Spinal cord (tissue), 10 donors: ENCODE data around the gene ZNF629. TPM values are rescaled to one million over a fixed set of nuclear protein-coding genes. Genes with fewer than 3 reads are reported as not detected.

Experiments
- DNase-seq, 6 donors: peaks; one replicate each; pipeline versions ENCODE4 v3.0.0 to v3.0.0-alpha.2; 2013 to 2015; ENCODE audit warnings: low spot score in 6 of 6, low read depth in 4 of 6
- H3K27ac ChIP-seq: one replicate; pipeline ENCODE4 v1.5.1; 2013; ENCODE audit warnings: low read depth, low read length, control low read depth
- H3K27me3 ChIP-seq: one replicate; pipeline ENCODE4 v1.6.1; 2013; ENCODE audit warnings: low read length; ENCODE audit not compliant: control insufficient read depth, insufficient read depth
- H3K36me3 ChIP-seq: one replicate; pipeline ENCODE4 v1.6.1; 2013; ENCODE audit warnings: low read length; ENCODE audit not compliant: control insufficient read depth, insufficient read depth
- H3K4me1 ChIP-seq: one replicate; pipeline ENCODE4 v1.6.1; 2013; ENCODE audit warnings: low read length; ENCODE audit not compliant: control insufficient read depth, insufficient read depth
- H3K4me3 ChIP-seq: one replicate; pipeline ENCODE4 v1.5.1; 2013; ENCODE audit warnings: low read depth, low read length, control low read depth
- H3K9me3 ChIP-seq: one replicate; pipeline ENCODE4 v1.6.1; 2013; ENCODE audit warnings: low read length; ENCODE audit not compliant: control insufficient read depth, insufficient read depth
- WGBS: methylation state at CpG from one replicate; pipeline ENCODE4 v1.1.5; 2013; ENCODE audit warnings: missing lambda C conversion rate; ENCODE audit not compliant: insufficient coverage; 5-methylcytosine and 5-hydroxymethylcytosine counted together
- polyA plus RNA-seq, 2 donors: library from polyadenylated mRNA; unstranded; fragments of 120-200 nt; gene quantifications; one replicate each; pipeline ENCODE4 v1.2.1, GENCODE V29; 2013; ENCODE audit not compliant: insufficient read length in 2 of 2
- total RNA-seq, 2 donors: library from RNA; depleted of rRNA in 1 of 2; stranded (reverse); fragments of 120-200 nt in 1 of 2; fragments of >200 nt in 1 of 2; gene quantifications; one replicate each; pipeline versions ENCODE4 v1.2.3 to v1.2.4, GENCODE V29; 2013 to 2014
- donor health status: healthy.

ZNF629 gene
- total and polyA plus RNA-seq, 4 donors, result 7.8 to 27.4 (median 25.4) TPM

DNA sequence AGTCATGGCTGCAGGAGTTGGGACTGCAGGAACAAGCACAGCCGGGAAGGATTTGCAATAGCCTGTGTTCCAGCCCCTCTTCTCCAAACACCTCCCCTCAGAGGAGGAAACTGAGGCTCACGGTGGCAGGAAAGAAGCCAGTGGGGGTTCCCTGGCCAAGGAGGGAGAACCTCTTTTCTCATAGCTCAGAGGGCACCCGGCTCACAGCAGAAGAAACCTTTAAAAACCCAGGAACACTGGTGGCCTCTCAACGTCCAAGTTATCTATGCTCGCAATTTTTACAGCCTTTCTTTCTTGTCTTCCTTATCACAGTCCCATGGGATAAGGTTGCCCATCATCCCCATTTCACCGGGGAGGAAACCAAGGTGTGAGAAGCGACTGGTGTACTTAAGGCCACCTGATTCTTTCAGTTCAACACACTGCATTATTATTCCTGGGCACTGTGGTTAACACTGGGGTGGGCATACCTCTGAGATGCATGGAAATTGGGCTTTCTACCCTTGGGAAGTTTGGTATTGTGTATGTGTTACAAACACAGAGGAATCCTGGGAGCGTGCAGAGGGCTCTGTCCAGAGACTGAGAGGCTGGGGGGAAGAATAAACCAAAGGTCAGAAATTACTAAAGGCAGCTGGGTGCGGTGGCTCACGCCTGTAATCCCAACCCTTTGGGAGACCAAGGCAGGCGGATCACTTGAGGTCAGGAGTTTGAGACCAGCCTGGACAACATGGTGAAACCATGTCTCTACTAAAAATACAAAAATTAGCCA lies 791 bp upstream of the ZNF629 start:
- no peaks in the 10 kb centered on the region for H3K27me3 ChIP-seq
- peaks cover 25% of the 10 kb centered on the region for H3K36me3 ChIP-seq
- peak in 1 of 6 donors; percentile 6 for DNase-seq
- H3K4me1 ChIP-seq, result peaks cover 28% of the 10 kb centered on the region
- H3K27ac ChIP-seq, result peak overlapping the region; percentile 93
- no peaks in the 10 kb centered on the region for H3K9me3 ChIP-seq
- 53% methylated on average over 5 of the region's 11 CpGs for WGBS
- peak overlapping the region; percentile 97 for H3K4me3 ChIP-seq

DNA sequence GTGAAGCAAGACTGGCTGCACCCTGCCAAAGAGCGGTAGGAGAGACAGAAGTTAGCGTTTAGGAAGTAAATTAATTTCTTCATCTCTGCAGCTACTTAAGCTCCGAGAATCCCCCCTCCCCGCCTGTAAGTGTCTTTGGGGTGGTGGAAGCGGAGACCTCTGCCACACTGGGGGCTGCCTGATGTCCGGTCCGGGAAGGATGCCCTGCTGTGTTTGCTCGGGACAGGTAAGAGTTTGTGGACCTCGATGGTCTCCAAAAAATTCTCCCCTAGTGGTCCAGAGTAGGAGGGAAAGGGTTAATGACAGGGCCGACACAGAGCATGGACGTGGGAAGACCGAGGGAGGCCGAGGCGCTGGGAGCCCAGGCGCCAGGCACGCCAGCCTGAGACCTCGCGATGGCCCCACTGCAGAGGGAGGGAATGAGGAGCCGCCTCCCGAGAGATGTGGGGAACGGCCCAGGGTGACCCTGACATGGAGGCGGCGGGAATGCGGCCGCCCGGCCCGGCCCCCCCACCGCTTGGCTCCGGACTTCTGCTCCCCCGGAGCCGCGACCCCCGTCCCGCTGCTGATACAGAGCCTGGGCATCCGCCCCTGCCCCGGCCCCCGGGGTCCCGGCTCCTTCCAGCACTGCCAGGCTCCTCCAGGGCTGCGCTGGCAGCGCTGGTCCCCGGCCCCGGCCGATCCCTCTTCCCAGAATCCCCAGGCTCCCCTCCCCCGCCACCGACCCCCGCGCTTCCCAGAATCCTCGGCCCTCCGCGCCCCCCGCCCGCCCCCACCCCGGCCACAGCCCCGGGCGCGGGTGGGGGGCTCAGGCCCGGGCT lies 680 bp downstream of the ZNF629 start:
- Histone ChIP-seq H3K9me3 (no peaks in the 10 kb centered on the region), H3K27ac (peak overlapping the region; percentile 93), H3K27me3 (no peaks in the 10 kb centered on the region), H3K36me3 (peaks cover 40% of the 10 kb centered on the region), H3K4me1 (peaks cover 28% of the 10 kb centered on the region), H3K4me3 (peak overlapping the region; percentile 97)
- WGBS, result 0% methylated on average over 37 of the region's 57 CpGs
- peak in 3 of 6 donors; percentile 17 to 78 (median 61) for DNase-seq

DNA sequence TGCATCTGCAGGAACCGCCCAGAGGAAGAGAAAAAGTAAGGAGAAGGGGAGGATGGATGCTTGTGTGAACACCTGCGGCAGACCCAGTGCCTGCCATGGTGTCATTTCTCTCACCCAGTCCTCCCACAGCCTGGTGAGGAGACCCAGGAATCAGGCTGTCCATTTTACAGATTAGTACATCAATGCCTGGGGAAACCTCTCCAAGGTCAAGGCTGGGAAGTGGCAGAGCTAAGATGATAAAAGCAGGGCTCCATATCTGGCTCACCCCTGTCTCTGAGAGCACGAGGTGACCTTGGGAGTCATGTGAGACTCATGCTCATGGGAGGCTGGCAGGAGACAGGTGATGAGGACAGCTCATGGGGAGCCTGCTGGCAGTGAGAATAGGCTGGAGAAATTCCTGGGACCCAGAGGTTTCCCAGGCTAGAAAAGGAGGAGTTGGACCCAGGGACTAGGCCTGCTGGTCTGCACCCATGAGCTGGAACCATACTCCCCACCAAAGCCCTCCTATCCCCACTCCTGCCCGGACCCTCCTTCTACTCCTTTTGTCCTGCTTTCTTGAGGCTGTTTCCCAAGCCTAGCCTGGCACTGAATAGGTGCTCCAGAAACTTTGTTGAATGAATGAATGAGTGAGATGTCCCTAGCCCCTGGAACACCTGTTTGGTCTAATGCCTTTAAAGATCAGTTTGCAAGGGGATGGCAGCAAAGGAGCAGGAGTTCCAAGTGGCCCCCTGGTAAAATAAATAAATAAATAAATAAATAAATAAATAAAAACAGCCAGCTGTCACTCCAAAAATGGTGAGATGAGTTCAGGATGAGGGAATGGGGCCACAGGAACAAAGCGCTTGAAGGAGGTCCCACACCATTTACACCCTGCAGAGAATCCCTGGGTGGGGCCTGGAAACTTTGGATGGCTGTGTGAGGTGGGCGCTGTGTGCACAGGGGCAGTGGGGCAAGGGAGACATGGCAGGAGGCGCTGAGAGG lies 1.6 kb downstream of the ZNF629 start:
- Histone ChIP-seq H3K4me3 (peak overlapping the region; percentile 97), H3K27me3 (no peaks in the 10 kb centered on the region), H3K4me1 (peaks cover 28% of the 10 kb centered on the region), H3K9me3 (no peaks in the 10 kb centered on the region), H3K27ac (peak overlapping the region; percentile 76), H3K36me3 (peaks cover 43% of the 10 kb centered on the region)
- DNase-seq, result no peak
- WGBS, result 94% methylated on average over 4 of the region's 7 CpGs

DNA sequence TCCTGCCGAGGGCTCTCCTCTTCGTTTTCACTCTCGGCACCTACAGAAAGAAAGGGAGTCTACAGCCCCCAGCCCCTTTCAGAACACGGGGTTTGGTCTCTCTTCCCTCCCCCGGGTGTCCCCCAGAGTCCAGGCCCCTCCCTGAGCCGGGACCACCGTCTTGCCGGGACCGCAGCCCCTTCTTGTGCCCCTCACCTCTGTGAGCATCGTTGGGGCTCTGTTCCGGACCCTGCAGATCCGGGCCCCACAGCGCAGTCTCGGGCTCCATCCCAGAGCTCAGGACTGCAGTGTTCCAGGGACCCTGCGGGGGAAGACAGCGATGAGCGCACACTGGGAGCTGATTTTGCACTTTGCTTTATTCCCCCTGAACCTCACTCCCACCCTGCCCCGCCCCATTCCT lies 2.8 kb downstream of the ZNF629 start:
- Histone ChIP-seq H3K27me3 (no peaks in the 10 kb centered on the region), H3K4me3 (no peak overlapping the region), H3K36me3 (peaks cover 51% of the 10 kb centered on the region), H3K9me3 (no peaks in the 10 kb centered on the region), H3K4me1 (peaks cover 28% of the 10 kb centered on the region), H3K27ac (no peak overlapping the region)
- DNase-seq, result no peak
- WGBS, result 89% methylated on average over 18 of the region's 18 CpGs

DNA sequence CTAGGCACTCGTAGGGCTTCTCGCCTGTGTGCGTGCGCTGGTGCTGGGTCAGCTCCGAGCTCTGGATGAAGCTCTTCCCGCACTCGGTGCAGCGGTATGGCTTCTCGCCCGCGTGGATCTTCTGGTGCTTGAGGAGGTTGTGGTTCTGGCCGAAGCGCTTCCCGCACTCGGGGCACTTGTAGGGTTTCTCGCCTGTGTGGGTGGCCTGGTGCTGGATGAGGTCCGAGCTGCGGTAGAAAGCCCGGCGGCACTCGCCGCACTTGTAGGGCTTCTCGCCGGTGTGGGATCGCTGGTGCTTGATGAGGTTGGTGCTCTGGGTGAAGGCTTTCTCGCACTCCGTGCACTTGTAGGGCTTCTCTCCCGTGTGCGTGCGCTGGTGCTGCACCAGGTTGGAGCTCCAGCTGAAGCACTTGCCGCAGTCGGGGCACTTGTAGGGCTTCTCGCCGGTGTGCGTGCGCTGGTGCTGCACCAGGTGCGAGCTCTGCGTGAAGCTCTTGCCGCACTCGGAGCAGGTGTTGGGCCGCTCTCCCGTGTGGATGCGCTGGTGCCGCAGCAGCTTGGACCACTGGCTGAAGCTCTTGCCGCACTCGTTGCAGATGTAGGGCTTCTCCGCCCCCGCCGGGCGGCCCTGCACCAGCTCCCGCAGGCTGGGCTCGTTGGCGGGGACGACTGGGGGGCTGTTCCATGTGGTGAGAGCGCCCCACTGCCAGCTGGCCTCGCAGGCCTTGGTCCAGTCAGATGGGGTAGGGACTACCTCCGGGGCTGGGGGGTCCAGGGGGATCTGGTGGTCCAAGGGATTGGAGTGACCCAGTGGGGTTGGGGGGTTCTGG lies 3.5 kb downstream of the ZNF629 start:
- DNase-seq, result peak in 1 of 6 donors; percentile 1
- 94% methylated on average over 54 of the region's 57 CpGs for WGBS
- H3K4me1 ChIP-seq, result peaks cover 28% of the 10 kb centered on the region
- H3K9me3 ChIP-seq, result no peaks in the 10 kb centered on the region
- H3K36me3 ChIP-seq, result peaks cover 57% of the 10 kb centered on the region
- H3K27ac ChIP-seq, result no peak overlapping the region
- no peaks in the 10 kb centered on the region for H3K27me3 ChIP-seq
- no peak overlapping the region for H3K4me3 ChIP-seq

DNA sequence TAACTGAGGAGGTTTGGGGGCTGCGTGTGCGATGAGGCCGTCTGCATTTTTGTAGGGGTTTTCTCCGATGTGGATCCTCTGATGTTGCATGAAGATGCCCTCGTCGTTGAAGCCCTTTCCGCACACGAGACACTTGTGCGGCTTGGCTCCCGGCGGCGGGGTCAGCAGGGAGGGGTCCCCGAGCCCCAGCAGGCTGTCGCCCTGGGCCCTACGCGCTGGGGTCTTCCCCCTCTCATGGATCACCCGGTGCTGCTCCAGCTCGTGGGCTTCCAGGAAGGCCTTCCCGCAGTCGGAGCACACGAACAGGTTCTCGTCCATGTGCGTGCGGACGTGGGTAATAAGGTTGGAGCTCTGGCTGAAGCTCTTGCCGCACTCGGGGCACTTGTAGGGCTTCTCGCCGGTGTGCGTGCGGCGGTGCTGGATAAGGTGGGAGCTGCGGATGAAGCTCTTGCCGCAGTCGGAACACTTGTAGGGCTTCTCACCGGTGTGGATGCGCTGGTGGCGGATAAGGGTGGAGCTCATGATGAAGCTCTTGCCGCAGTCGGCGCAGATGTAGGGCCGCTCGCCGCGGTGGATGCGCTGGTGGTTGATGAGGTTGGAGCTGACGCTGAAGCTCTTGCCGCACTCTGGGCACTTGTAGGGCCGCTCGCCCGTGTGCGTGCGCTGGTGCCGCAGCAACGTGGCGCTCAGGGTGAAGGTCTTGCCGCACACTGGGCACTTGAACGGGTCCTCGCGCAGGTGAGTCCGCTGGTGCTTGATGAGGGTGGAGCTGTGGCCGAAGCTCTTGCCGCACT lies 4.3 kb downstream of the ZNF629 start:
- H3K36me3 ChIP-seq, result peaks cover 65% of the 10 kb centered on the region
- WGBS, result 97% methylated on average over 59 of the region's 63 CpGs
- no peaks in the 10 kb centered on the region for H3K9me3 ChIP-seq
- peaks cover 27% of the 10 kb centered on the region for H3K4me1 ChIP-seq
- H3K27me3 ChIP-seq, result no peaks in the 10 kb centered on the region
- no peak overlapping the region for H3K27ac ChIP-seq
- H3K4me3 ChIP-seq, result no peak overlapping the region
- DNase-seq, result no peak

DNA sequence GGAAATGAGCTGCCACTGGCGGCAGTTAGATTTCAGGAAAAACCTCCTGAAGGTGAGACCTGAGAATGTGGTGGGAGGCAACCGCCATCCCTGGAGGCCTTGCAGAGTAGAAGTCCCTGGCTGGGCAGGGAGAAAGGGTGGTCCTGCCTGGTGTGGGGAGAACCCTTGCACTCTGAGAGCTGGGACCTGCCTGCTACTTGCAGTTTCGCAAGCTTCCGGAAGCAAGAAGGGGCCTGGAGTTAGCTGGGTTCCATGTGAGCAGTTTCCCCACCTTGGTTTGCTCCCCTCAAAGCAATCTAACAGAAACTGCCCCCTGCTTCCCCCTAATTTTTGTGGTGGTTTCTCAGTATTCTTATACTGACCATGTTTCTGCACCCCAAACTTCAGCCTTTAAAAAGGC lies 6.5 kb downstream of the ZNF629 start:
- no peak for DNase-seq
- peaks cover 28% of the 10 kb centered on the region for H3K4me1 ChIP-seq
- H3K36me3 ChIP-seq, result peaks cover 69% of the 10 kb centered on the region
- H3K27me3 ChIP-seq, result no peaks in the 10 kb centered on the region
- no peak overlapping the region for H3K4me3 ChIP-seq
- H3K9me3 ChIP-seq, result no peaks in the 10 kb centered on the region
- H3K27ac ChIP-seq, result no peak overlapping the region
- 89% methylated on average over 2 of the region's 4 CpGs for WGBS

DNA sequence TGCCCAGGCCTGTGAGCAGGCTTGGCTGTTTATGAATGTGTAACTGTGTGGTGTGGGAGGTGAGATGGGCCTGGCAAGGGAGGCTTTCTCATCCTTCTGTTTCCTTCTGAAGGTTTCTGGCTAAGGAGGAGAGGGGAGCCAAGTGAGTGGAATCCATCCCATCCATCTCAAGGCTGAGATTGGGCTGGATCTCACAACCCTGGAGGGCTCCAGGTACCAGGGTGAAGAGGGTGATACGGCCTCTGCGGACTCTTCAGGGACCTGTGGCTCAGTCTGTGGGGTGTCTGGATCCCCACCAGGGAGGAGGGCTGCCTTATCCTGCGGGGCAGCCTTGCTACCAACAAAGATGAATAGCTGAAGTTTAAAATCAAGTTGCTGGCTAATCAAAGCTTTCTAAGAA lies 7.0 kb downstream of the ZNF629 start:
- H3K4me1 ChIP-seq, result peaks cover 26% of the 10 kb centered on the region
- no peaks in the 10 kb centered on the region for H3K9me3 ChIP-seq
- H3K27ac ChIP-seq, result no peak overlapping the region
- H3K36me3 ChIP-seq, result peaks cover 66% of the 10 kb centered on the region
- DNase-seq, result peak in 1 of 6 donors; percentile 1
- no peak overlapping the region for H3K4me3 ChIP-seq
- no peaks in the 10 kb centered on the region for H3K27me3 ChIP-seq
- WGBS, result 91% methylated on average over 3 of the region's 3 CpGs
